Activated CD4-positive, alpha-beta T cell treated with anti-CD3 and anti-CD28 coated beads, Interleukin-2, amount 50 U/mL, for 4 hours (primary cell): ENCODE data around the gene CD163.
"Not testable (repeated sequence)": the region's sequence is repeated elsewhere in the genome, so short reads cannot be mapped to it uniquely, and the experiment has no call there.

Experiments
- DNase-seq, 2 experiments: peaks; one replicate each; pipeline ENCODE4 v3.0.0-alpha.2; 2020

The CD163 gene

DNA sequence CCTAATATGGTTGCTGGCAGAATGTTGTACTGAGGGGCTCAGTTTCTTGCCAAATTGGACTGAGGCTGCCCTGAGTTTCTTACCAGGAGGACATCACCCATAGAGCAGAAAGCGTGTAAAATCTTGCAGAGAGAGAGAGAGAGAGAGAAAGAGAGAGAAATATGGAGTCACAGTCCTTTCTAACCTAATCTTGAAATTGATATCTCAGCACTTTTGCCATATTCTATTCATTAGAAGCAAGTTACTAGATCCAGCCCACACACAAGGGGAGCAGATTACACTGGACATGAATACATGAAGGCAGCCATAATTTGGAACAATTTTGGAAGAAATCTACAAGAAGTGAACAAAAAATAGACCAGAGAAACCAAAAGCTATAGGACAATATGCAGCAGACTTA is 55.5 kb downstream of the CD163 start:
- no peak for DNase-seq

DNA sequence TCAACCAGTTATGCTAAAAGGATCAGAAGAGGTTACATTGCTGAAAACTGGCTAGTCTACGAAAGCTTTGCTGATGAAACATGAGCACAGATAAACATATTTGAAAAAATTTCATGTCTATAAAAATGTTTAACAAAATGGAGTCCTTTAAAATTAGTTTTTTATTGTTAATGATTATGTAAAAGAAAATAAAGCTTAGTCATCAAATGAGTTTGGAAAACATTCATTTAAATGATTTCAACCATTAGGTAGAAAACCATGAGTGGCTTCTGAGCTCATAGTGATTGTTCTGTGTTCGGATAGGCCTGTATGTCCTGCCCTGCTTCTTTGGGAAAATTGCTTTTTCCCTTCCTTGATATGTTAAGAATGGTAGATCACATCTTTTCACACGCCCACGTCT is 59.0 kb downstream of the CD163 start:
- DNase-seq = no peak

- DNase-seq = no peak
Measured at GRCh38 chr12:7444076-7444475, 59.5 kb downstream of the CD163 start, which contains the start of gene CD163L1. Gene CD163L1 (minus strand): TSS chr12:7444153. CDS start chr12:7444127, 26 bp downstream.

DNA sequence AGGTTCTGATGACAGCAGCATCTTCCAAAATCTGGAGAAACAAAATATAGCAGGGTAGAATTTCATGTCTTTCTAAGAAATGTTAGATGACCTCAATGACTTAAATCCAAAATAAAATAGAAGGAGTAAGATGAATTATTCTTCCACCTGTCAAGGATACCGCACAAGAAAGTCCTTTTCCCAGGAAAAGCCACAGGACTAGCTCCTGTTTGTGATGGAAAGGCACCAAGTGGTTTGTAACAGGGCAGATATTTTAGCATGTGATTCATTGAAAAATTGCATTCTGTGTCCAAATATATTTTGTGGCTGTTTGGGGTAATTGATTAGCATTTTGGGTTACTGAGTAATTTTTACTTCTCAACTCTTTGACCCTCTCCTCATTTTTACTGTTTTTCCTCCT is 62.4 kb downstream of the CD163 start:
- no peak for DNase-seq

- DNase-seq = peak; percentile 1 to 3
Measured at GRCh38 chr12:7439579-7440505, 63.7 kb downstream of the CD163 start.

DNA sequence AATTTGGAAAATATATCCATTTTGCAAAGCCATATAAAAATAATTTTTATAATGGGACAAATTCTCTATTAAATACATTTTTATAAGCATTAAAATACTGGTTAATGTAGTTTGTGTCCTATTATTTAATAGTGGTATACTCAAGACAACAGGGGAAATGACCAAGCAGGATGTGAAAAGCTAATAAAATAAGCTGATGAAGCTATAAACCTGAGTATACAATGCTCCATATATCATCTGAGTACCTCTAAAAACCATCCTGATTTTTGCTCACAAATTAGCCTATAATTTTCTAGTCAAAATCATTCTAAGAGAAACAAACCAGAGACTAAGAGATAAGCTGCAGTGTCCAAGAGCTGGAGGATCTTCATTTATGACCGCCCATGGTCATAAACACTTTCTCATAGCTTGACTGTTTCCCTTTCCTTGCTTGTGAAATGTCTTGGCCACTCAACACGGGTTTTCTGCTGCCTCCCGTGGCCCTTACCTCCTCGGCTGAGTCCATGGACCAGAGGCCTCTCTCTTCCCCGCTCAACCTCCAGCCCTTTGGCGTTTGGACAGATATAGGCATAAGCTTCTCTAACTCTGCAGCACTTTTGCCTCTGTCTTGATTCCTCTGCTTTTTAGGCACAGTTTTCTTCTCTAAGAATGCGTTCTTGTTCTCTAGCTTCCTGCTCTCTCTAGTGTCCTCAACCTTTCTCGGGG is 65.1 kb downstream of the CD163 start:
- DNase-seq = not testable (repeated sequence)

- not testable (repeated sequence) for DNase-seq
Measured at GRCh38 chr12:7437494-7437893, 66.1 kb downstream of the CD163 start.

GRCh38 chr12:7434670-7435069 is 68.9 kb downstream of the CD163 start:
- no peak for DNase-seq

GRCh38 chr12:7433276-7433822 is 70.2 kb downstream of the CD163 start:
- DNase-seq = no peak

- DNase-seq = no peak
Measured at GRCh38 chr12:7431993-7432685, 71.4 kb downstream of the CD163 start.
